ENCODE data around the gene MRGPRF.
A peak's percentile ranks its signal among the peaks of the same experiment; 100 is the strongest.

The MRGPRF gene

DNA sequence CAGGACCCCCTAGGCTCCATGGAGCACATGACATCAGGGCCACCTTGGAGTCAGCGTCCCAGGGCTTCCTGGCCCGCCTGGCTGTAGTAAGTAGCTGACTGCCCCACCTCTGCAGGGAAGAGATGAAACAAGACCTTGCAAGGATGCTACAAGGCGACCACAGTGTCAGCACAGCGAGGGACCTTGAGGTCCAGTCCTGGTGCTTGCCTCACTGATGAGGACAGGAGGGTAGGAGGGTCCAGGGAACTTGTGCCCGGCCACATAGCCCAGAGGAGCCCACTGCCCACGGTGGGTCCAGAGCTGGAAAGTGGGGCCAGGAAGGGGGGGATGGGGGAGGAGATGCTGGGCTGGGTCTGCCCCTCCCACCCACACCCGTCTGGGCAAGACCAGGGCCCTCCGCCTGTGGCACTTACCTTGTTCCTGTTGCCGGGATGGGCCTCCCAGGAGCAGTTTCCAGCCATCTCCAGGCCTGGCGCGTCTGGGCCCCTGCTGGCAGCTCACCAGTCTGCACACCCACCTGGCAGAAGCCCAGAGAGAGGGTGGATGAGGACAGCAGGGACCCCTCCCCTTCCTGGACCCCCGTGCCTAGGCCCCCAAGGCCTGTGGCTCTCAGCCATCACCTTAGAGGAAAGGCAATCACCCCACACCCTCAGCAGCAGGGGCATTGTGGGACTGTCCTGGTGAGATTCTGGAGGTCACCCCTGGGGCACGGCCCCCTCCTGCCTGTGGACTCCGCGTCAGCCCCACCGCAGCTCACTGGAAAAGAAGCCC, 3.4 kb downstream of the MRGPRF start:
- in situ Hi-C loops (cut with HindIII; ENCODE audit: low sequenced_read_pairs) = no loop called here
- H3K4me3 ChIP-seq (ENCODE audit: low read depth, low read length) = no peak overlapping the region
- TF ChIP-seq, protein P1, sequence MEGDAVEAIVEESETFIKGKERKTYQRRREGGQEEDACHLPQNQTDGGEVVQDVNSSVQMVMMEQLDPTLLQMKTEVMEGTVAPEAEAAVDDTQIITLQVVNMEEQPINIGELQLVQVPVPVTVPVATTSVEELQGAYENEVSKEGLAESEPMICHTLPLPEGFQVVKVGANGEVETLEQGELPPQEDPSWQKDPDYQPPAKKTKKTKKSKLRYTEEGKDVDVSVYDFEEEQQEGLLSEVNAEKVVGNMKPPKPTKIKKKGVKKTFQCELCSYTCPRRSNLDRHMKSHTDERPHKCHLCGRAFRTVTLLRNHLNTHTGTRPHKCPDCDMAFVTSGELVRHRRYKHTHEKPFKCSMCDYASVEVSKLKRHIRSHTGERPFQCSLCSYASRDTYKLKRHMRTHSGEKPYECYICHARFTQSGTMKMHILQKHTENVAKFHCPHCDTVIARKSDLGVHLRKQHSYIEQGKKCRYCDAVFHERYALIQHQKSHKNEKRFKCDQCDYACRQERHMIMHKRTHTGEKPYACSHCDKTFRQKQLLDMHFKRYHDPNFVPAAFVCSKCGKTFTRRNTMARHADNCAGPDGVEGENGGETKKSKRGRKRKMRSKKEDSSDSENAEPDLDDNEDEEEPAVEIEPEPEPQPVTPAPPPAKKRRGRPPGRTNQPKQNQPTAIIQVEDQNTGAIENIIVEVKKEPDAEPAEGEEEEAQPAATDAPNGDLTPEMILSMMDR (IDR thresholded peaks at IDR 0.05; ENCODE audit: low read depth, low read length) = no peak
- no peak for DNase-seq (ENCODE audit: low read depth, low spot score)

DNA sequence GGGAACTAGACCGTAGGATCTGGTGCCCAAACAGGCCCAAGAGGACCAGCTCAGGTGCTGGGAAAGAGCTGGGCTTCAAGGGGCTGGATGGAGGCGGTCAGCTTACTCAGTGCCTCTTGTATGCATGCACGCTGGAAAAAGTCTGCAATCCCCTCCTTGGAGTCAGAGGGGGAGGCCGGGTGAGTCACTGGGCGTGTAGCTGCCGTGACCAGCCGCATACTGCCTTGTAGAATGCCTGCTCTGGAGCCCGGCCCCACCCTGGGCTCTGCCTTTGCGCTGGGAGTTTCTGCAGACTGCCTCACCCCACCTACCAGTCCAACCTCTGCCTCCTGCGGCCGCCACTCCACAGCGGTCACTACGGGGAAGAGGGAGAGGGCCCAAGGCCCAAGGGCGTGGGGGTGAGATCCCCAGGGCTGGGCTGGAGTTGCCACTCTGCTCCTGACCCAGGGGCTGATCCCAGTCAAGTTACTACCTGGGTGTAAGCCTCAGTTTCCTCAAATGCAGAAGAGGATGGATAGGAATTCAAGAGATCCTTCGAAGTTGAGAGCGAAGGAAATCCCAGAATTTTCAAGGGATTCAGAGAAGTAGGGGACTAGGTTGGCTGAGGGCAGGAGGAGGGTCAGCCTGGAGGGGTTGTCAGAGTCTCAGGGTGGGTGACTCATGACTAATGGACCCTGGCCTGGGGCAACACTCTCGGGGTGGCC, 4.2 kb downstream of the MRGPRF start:
- H3K4me3 ChIP-seq (ENCODE audit: low read depth, low read length) = no peak overlapping the region
- in situ Hi-C loops (cut with HindIII; ENCODE audit: low sequenced_read_pairs) = no loop called here
- DNase-seq (ENCODE audit: low read depth, low spot score) = peak; percentile 98
- TF ChIP-seq, protein P1 (IDR thresholded peaks at IDR 0.05; ENCODE audit: low read depth, low read length) = no peak

DNA sequence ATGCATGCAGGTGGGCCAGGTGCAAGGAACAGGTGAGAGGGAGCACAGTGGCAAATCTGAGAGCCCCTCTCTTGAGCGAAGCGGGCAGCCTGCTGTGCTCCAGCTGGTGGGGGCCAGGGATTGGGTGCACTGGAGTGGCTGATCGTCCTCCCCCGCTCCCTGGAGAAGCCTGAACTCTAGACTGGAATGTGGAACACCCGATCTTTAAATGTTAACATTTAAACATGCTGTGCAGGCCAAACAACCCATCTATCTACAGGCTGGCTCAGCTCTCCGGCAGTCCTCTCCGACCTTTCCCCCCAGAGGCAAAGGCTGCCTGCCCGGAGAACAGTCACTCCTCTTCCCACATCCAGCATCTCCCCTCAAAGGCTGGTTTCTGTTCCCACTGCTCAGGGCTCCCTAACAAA, 5.1 kb downstream of the MRGPRF start:
- no peak for DNase-seq (ENCODE audit: low read depth, low spot score)
- in situ Hi-C loops (cut with HindIII; ENCODE audit: low sequenced_read_pairs) = no loop called here
- H3K4me3 ChIP-seq (ENCODE audit: low read depth, low read length) = no peak overlapping the region
- TF ChIP-seq, protein P1 (IDR thresholded peaks at IDR 0.05; ENCODE audit: low read depth, low read length) = no peak

DNA sequence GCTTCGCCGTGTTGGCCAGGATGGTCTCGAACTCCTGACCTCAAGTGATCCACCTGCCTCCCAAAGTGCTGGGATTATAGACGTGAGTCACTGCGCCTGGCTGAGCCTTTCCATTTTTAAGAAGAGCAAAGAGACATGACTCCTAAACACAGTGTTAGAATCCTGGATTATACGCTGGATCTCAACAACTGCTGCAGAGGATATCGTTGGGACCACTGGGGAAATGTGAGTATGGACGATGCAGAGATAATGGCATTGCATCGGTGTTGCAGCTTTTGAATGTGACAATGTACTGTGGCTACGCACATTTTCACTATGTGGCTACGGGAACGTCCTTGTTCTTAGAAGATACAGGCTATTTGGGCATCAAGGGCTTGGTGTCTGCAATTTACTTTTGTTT, 6.2 kb downstream of the MRGPRF start:
- in situ Hi-C loops (cut with HindIII; ENCODE audit: low sequenced_read_pairs) = no loop called here
- H3K4me3 ChIP-seq (ENCODE audit: low read depth, low read length) = no peak overlapping the region
- TF ChIP-seq, protein P1 (IDR thresholded peaks at IDR 0.05; ENCODE audit: low read depth, low read length) = no peak
- DNase-seq (ENCODE audit: low read depth, low spot score) = no peak

DNA sequence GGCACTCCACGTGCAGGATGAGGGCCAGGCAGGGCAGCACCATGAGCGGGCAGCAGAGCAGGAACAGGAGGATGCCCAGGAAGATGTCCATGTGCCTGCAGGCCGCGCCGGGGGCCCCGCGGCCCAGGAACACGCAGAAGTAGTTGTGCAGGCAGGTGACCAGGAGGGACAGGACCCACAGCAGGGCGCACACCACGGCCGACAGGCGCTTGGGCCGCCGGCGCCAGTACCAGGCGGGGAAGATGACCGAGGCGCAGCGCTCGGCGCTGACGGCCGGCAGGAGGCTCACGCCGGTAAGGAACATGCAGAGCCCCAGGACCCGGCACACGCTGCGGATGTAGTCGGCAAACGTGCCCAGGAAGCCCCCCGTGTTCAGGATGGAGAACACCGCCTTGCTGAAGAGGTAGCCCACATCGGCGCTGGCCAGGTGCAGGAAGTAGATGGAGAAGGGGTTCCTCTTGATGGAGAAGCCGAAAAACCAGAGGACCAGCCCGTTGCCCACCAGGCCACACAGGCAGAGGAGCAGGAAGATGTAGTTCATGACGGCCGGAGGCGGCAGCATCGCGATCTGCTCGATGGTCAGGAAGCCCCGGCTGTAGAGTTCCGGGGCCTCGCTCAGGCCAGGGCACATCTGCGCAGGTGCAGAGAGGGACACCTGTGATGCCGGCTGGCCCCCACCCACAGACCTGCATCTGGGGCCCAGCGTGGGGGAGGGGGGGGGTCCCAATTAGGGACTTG, 7.2 kb downstream of the MRGPRF start:
- DNase-seq (ENCODE audit: low read depth, low spot score) = no peak
- TF ChIP-seq, protein P1 (IDR thresholded peaks at IDR 0.05; ENCODE audit: low read depth, low read length) = no peak
- no peak overlapping the region for H3K4me3 ChIP-seq (ENCODE audit: low read depth, low read length)
- in situ Hi-C loops (cut with HindIII; ENCODE audit: low sequenced_read_pairs) = no loop called here

DNA sequence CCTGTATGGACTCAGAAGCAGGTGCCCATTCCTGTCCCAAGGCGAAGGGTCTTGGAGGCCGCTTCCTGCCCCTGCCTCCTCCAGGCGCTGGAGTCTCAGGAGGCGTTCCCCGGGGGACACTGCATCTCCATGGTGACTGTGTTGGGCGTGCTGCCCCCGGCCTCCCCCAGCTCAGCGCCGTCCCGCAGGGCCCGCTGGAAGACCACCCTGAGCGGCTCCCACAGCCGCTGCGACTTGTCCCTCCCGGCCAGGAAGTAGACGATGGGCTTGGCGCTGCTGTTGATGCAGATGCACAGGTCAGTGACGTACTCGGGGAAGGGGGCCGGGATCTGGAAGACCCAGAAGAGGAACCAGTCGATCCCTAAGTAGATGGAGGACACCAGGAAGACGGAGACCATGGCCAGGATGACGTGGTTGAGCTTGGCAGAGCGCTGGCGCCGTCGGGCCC, 7.8 kb downstream of the MRGPRF start:
- H3K4me3 ChIP-seq (ENCODE audit: low read depth, low read length) = no peak overlapping the region
- DNase-seq (ENCODE audit: low read depth, low spot score) = no peak
- TF ChIP-seq, protein P1 (IDR thresholded peaks at IDR 0.05; ENCODE audit: low read depth, low read length) = no peak
- in situ Hi-C loops (cut with HindIII; ENCODE audit: low sequenced_read_pairs) = no loop called here

All from astrocyte of the spinal cord (primary cell).